Measurements from ENCODE around the gene ZNF521. TPM values are rescaled to one million over a fixed set of nuclear protein-coding genes. Genes with fewer than 3 reads are reported as not detected.

Gene ZNF521
- total RNA-seq, 1 donor from 2014 or later = 57.1 TPM

GRCh38 chr18:25075331-25075730 is 276.6 kb downstream of the ZNF521 start:
- no peak for ATAC-seq
- intact Hi-C loops (cut with DNase I) = no loop called here
- DNase-seq (ENCODE audit: low spot score) = no peak

GRCh38 chr18:25074925-25075324 is 277.0 kb downstream of the ZNF521 start:
- ATAC-seq (no peak), DNase-seq (ENCODE audit: low spot score) (no peak)
- intact Hi-C loops (cut with DNase I) = no loop called here

GRCh38 chr18:25072205-25072604 is 279.8 kb downstream of the ZNF521 start:
- no peak for ATAC-seq
- no peak for DNase-seq (ENCODE audit: low spot score)
- intact Hi-C loops (cut with DNase I) = no loop called here

- no peak for ATAC-seq
- no peak for DNase-seq (ENCODE audit: low spot score)
- intact Hi-C loops (cut with DNase I) = no loop called here
Observed at GRCh38 chr18:25067275-25068025, 284.5 kb downstream of the ZNF521 start.

- no peak for DNase-seq (ENCODE audit: low spot score)
- intact Hi-C loops (cut with DNase I) = no loop called here
- no peak for ATAC-seq
Observed at GRCh38 chr18:25066516-25066915, 285.4 kb downstream of the ZNF521 start.

- DNase-seq (ENCODE audit: low spot score) = no peak
- ATAC-seq = no peak
- intact Hi-C loops (cut with DNase I) = no loop called here
Observed at GRCh38 chr18:25062720-25063119, 289.2 kb downstream of the ZNF521 start.

GRCh38 chr18:25061395-25061794 is 290.6 kb downstream of the ZNF521 start:
- ATAC-seq (no peak), DNase-seq (ENCODE audit: low spot score) (no peak)
- intact Hi-C loops (cut with DNase I) = no loop called here

- DNase-seq (ENCODE audit: low spot score) (no peak), ATAC-seq (no peak)
- intact Hi-C loops (cut with DNase I) = no loop called here
Observed at GRCh38 chr18:25058521-25058920, 293.4 kb downstream of the ZNF521 start.

- ATAC-seq = no peak
- DNase-seq (ENCODE audit: low spot score) = no peak
- intact Hi-C loops (cut with DNase I) = no loop called here
Observed at GRCh38 chr18:25057491-25058050, 294.4 kb downstream of the ZNF521 start.

GRCh38 chr18:25056429-25056828 is 295.5 kb downstream of the ZNF521 start:
- ATAC-seq = peak; percentile 66
- no peak for DNase-seq (ENCODE audit: low spot score)
- intact Hi-C loops (cut with DNase I) = no loop called here

GRCh38 chr18:25055076-25055475 is 296.9 kb downstream of the ZNF521 start:
- intact Hi-C loops (cut with DNase I) = no loop called here
- DNase-seq (ENCODE audit: low spot score) = no peak
- no peak for ATAC-seq

- ATAC-seq (no peak), DNase-seq (ENCODE audit: low spot score) (no peak)
- intact Hi-C loops (cut with DNase I) = no loop called here
Observed at GRCh38 chr18:25053466-25053865, 298.5 kb downstream of the ZNF521 start.

GRCh38 chr18:25052511-25052921 is 299.4 kb downstream of the ZNF521 start:
- intact Hi-C loops (cut with DNase I) = no loop called here
- DNase-seq (ENCODE audit: low spot score) (no peak), ATAC-seq (no peak)

- intact Hi-C loops (cut with DNase I) = no loop called here
- ATAC-seq = no peak
- no peak for DNase-seq (ENCODE audit: low spot score)
Observed at GRCh38 chr18:25050605-25051004, 301.4 kb downstream of the ZNF521 start.

GRCh38 chr18:25047983-25048382 is 304.0 kb downstream of the ZNF521 start:
- DNase-seq (ENCODE audit: low spot score) = no peak
- intact Hi-C loops (cut with DNase I) = no loop called here
- ATAC-seq = no peak

- no peak for ATAC-seq
- intact Hi-C loops (cut with DNase I) = no loop called here
- DNase-seq (ENCODE audit: low spot score) = no peak
Observed at GRCh38 chr18:25047421-25047820, 304.5 kb downstream of the ZNF521 start.

- intact Hi-C loops (cut with DNase I) = no loop called here
- ATAC-seq = no peak
- DNase-seq (ENCODE audit: low spot score) = no peak
Observed at GRCh38 chr18:25044694-25045093, 307.3 kb downstream of the ZNF521 start.

- ATAC-seq (no peak), DNase-seq (ENCODE audit: low spot score) (no peak)
- intact Hi-C loops (cut with DNase I) = no loop called here
Observed at GRCh38 chr18:25043104-25043503, 308.9 kb downstream of the ZNF521 start.

- no peak for DNase-seq (ENCODE audit: low spot score)
- ATAC-seq = no peak
- intact Hi-C loops (cut with DNase I) = no loop called here
Observed at GRCh38 chr18:25042641-25043051, 309.3 kb downstream of the ZNF521 start.

- ATAC-seq (no peak), DNase-seq (ENCODE audit: low spot score) (no peak)
- intact Hi-C loops (cut with DNase I) = no loop called here
Observed at GRCh38 chr18:25039781-25040180, 312.2 kb downstream of the ZNF521 start.

GRCh38 chr18:25038261-25038660 is 313.7 kb downstream of the ZNF521 start:
- no peak for ATAC-seq
- intact Hi-C loops (cut with DNase I) = no loop called here
- DNase-seq (ENCODE audit: low spot score) = no peak

Measured in sciatic nerve (tissue), 2 donors.